SK-N-SH (cell line): Measurements from ENCODE around the gene MYCBP.

Experiments
- CTCF ChIP-seq: fragments of 200-600 bp; sonication (generic); IDR thresholded peaks from 2 replicates; pipeline ENCODE4 v1.6.1; 2017; ENCODE audit warnings: antibody characterized with exemption, mild to moderate bottlenecking, moderate library complexity
- EP300 ChIP-seq, 2 experiments: IDR thresholded peaks; 2 replicates each; pipeline versions ENCODE4 v1.4.0 to v1.6.1; 2012; ENCODE audit warnings: borderline replicate concordance in 1 of 2, low read depth in 1 of 2, low read length in 1 of 2
- EZH2phosphoT487 ChIP-seq: fragments of 200-600 bp; sonication (generic); IDR thresholded peaks from 2 replicates; pipeline ENCODE4 v1.6.1; 2017; ENCODE audit warnings: low read depth, mixed run types, mild to moderate bottlenecking, antibody characterized with exemption, moderate library complexity, borderline replicate concordance
- FOSL2 ChIP-seq: IDR thresholded peaks from 2 replicates; pipeline ENCODE4 v1.4.0; 2012; ENCODE audit warnings: low read depth, mild to moderate bottlenecking, moderate library complexity, borderline replicate concordance
- NFIC ChIP-seq: IDR thresholded peaks from 2 replicates; pipeline ENCODE4 v1.4.0; 2012; ENCODE audit warnings: borderline replicate concordance
- NRF1 ChIP-seq: IDR thresholded peaks from 2 replicates; pipeline ENCODE4 v1.6.1; 2012; ENCODE audit warnings: low read depth, mild to moderate bottlenecking, low read length
- POLR2AphosphoS5 ChIP-seq: IDR thresholded peaks from 2 replicates; pipeline ENCODE4 v1.6.1; 2012; ENCODE audit warnings: low read depth, low read length
- RAD21 ChIP-seq: IDR thresholded peaks from 2 replicates; pipeline ENCODE4 v1.6.1; 2012; ENCODE audit warnings: mild to moderate bottlenecking, low read length
- RCOR1 ChIP-seq: fragments of 150-350 bp; IDR thresholded peaks from 2 replicates; pipeline ENCODE4 v1.6.1; 2017; ENCODE audit warnings: antibody characterized with exemption, low read length
- RFX5 ChIP-seq: IDR thresholded peaks from 2 replicates; pipeline ENCODE4 v1.6.1; 2012; ENCODE audit warnings: mild to moderate bottlenecking, improper control_type of control experiment, low read length
- SMC3 ChIP-seq: IDR thresholded peaks from 2 replicates; pipeline ENCODE4 v1.6.1; 2012; ENCODE audit warnings: low read depth, low read length, improper control_type of control experiment
- TAF1 ChIP-seq: IDR thresholded peaks from 2 replicates; pipeline ENCODE4 v1.6.1; 2012; ENCODE audit warnings: low read depth, mild to moderate bottlenecking, low read length, moderate library complexity, borderline replicate concordance
- TCF12 ChIP-seq: IDR thresholded peaks from 2 replicates; pipeline ENCODE4 v1.4.0; 2012
- YY1 ChIP-seq: IDR thresholded peaks from 2 replicates; pipeline ENCODE4 v1.4.0; 2012; ENCODE audit warnings: low read depth, mild to moderate bottlenecking

GRCh38 chr1:38858833-38859560 lies 14.2 kb downstream of the MYCBP start:
- TF ChIP-seq CTCF (no peak), EZH2phosphoT487 (no peak), TAF1 (no peak), POLR2AphosphoS5 (no peak), FOSL2 (no peak), EP300 (IDR thresholded peaks at IDR 0.05; ENCODE audit: borderline replicate concordance in 1 of 2, low read depth in 1 of 2, low read length in 1 of 2) (no peak), RAD21 (no peak), NRF1 (no peak), NFIC (no peak), YY1 (no peak), SMC3 (no peak), RFX5 (no peak), RCOR1 (no peak), TCF12 (no peak)
